RKO (cell line): ENCODE measurements around the gene PVALB.
A peak's percentile ranks its signal among the peaks of the same experiment; 100 is the strongest.

Source experiments
- DNase-seq: peaks from one replicate; pipeline ENCODE4 v3.0.0-alpha.2; 2016; ENCODE audit warnings: low spot score

The PVALB gene

GRCh38 chr22:36772451-36772850, 44.4 kb downstream of the PVALB start:
- DNase-seq, result no peak

GRCh38 chr22:36771356-36772063, 45.3 kb downstream of the PVALB start:
- no peak for DNase-seq

- DNase-seq, result no peak
Measured at GRCh38 chr22:36770513-36771231, 46.2 kb downstream of the PVALB start.

DNA sequence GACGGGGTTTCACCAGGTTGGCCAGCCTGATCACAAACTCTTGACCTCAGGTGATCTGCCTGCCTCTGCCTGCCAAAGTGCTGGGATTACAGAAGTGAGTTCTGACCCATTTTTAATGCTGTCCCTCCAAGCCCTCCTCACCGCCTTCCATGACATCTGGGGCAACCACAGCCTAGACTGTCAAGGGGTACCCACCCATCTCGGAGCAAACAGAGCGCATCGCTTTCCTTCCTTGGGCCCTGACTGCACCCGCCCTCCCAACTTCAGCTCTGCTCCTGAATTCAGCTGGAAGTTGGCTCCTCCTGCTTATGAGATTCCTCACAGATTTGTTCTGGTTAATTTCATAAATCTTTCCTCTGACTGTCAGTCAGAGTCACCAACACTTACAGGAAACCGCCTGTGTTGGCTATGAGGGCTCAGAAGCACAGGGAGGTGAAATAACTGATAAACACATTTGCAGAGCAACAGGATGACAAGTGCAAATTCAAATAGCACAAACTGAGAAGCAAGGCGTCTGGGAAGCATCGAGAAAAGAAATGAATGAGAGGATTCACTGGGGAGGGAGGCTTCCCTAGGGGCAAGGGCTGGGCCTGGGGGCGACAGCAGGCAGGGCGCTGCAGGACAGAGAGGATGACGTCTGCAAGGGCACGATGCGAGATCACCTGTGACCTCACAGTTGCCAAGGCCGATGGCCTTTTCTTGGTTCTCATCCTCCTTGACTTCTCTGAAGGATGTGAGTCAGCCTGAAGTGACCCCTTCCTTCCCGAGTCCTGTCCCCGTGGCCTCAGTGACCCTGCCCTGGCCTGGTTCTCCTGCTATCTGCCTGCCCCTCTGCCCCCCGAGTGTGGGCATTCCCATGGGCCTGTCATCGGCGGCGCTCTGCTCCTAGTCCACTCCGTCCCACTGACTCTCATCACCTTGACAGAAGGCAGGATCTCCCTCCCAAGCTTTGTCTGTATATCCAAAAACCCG, 47.0 kb downstream of the PVALB start:
- peak; percentile 3 for DNase-seq

DNA sequence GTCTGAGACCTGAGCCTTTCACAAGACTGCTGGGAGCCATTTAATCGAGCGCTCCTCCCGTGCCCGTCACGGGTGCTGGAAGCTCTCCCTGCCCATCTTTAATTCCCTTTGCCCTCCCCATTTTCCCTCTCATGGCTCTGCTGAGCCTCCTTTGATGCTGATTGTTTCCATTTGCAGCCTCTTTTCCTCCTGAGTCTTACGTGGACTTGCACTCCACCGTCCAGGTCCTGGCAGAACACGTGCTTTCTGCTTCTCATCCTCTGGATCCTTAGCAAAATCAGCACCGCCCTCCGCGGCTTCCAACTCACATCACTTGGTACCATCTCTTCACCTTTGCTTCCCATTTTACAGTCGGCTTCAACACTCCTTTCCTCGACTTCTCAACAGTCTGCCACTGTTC, 48.2 kb downstream of the PVALB start:
- DNase-seq, result no peak

DNA sequence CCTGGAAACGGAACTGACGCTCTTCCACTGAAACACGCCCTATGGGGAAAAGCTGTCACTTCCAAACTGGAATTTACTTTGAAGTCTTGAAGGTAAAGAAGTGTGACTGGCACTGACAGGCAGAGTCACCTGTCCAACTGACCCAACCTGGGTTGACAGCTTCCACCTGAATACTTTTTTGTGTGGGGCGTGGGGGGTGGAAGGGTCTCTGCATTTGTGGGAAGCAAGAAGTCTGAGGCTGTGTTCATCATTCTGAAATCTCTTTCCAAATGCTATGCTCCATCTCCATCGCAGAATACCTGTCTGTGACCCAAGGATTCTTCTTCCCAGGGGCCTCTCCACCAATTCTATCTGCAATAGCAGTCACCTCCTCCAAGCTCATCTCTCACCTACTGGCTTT, 48.7 kb downstream of the PVALB start:
- no peak for DNase-seq

DNA sequence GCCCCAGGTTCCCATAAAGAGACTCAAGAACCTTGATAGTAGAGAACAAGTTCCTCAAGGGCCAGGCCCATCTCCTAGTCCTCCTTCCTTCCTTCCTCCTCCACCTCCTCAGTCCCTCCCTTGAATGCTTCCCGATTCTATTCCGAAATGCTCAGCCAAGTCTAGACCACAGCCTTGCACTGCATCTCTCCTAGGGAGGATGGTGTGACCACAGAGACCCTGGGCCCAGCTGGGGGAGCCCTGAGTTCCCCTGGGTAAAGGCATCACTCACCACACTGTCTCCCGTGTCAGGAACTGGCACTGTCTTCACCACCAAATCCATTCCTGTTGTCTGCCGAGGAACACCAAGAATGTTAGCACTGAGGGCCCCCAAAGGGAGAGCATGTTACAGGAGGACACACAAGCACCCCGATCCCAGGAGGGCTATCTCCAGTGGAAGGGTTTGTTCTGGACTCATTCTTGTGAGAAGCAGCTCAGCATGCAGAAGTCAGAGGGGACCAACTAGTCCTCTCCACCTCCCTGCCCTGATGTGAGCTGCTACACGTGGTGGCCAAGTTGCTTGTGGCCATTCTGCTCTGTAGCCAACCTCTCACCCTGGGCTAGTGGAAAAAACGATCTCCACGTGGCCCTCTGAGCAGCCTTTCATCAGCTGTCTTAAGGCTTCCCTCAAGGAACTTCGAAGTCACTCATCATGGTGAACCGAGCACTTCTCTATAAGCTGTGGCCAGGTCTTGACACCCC, 49.6 kb downstream of the PVALB start:
- DNase-seq, result no peak

GRCh38 chr22:36765943-36766450, 50.8 kb downstream of the PVALB start:
- no peak for DNase-seq

DNA sequence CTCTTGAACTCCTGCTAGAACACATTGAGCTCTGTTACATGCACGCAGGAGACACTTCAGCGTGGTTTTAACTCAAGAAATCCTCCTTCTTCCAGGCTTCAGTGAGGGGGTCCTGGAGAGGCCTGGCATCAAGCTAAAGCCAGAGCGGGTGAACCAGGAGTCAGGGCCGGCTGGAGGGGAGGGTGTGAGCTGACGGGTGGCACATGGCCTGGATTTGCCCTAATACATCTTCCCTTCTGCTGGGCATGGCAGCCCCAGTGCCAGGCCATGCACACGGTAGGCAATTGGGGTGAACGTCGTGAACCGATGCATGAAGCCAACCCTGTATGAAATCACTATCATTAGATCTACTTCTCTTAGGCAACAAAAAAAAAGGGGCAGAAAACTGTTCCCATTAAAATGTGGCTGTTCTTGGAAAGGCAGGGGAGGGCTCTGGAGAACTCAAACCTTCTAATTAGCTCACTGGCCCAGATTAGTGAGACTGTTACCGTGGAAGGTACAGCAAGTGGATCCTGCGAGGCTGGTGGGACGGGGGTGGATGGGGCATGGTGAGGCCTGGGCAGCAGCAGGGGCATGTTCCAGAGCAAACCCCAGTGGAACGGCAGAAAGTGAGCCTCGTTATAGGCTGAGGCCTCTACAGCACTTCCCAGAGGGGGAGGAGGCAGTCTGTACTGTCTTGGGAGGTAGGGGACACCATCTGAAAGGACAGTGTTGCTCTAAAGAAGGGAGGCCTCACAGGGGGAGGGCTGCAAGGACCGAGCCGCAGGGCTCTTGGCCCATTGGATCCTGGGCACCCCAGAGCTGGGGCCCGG, 51.5 kb downstream of the PVALB start:
- DNase-seq, result no peak

GRCh38 chr22:36764641-36765040, 52.2 kb downstream of the PVALB start:
- DNase-seq, result no peak

GRCh38 chr22:36764060-36764459, 52.8 kb downstream of the PVALB start:
- DNase-seq, result no peak

GRCh38 chr22:36763576-36763975, 53.3 kb downstream of the PVALB start:
- DNase-seq, result no peak

GRCh38 chr22:36762687-36763260, 54.1 kb downstream of the PVALB start:
- no peak for DNase-seq

DNA sequence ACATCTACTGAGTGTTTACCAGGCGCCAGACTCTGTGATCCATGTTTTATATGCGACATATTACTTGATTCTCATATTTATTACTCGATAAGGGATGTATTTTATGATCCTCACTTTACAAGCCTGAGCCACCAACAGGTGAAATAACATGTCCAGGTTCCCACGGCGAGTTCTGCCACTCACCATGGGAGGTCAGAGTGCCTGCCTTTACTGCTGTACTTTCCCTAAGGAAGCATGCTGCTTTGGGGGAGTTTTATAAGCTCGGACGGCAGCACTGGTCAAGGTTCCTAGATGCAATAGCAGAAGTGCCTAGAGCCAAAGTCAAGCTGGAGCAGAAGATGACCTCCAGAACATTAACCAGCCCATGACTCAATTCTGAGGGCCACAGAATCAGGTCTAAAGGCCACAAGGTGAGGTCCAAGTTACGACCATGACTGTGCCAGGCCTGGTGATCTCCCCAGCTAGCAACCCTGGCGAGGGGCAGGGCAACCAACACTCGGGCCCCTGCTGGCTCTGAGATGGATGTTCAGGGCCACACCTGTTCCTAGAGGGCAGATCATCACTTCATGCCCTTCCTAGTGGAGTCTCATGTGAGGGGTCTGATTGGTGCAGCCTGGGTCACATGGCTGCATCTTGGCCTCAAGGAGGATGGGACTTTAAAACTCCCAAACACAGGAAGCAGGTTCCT, 55.1 kb downstream of the PVALB start:
- no peak for DNase-seq

DNA sequence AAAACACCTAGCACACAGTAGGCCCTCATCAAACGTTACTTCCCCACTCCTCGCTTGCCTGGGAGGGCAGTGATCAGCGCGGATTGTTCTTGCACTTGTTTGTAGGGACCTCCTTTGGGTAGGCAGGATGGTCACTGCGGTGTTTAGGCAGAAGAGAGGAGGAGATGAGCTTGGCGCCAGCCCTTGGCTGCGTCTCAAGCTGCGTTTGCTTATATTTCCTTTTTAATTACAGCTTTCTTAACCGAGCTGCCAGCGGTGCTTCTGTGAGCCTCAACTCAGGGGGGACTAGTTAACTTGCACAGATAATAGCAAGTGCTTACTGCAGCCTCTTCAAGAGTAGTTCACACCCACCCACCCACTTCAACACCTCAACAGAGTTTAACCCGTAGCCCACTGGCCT, 56.0 kb downstream of the PVALB start:
- no peak for DNase-seq

DNA sequence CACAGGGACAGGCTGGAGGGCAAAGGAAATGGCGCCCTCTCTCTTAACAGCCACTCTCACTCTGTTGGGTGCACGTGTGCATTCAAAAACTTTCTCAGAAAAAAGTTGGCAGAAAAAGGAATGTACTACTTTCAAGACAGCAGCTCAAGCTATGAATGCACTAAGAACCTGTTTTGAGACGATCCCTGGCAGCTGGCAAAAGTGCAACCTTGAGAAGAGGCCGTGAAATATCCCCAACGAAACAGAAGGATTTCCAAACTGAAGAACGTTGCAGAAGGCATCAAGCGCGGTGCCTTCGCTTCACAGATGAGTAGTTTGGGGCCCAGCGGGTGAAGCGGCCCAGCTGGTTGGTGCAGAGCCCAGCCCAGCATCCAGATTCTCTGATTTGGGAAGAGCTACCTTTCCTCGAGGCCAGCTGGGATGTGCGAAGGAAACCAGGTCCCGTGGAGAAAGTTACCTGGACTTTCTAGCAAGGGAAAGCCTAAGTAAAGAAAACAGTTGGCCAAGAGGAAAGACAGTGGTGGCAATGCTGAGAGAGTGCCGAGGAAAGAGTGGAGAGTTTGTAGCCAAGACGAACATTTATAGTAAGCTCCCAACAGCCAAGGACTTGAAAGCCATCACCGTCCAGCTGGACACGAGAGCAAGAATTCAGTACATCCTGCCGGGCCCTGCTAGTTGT, 57.2 kb downstream of the PVALB start:
- DNase-seq, result no peak

- DNase-seq, result no peak
Measured at GRCh38 chr22:36758792-36759271, 58.0 kb downstream of the PVALB start.

GRCh38 chr22:36757668-36758211, 59.1 kb downstream of the PVALB start:
- peak; percentile 78 for DNase-seq
